Measurements from ENCODE around the gene USP53.
"Not testable (repeated sequence)": the region's sequence is repeated elsewhere in the genome, so short reads cannot be mapped to it uniquely, and the experiment has no call there.

DNA sequence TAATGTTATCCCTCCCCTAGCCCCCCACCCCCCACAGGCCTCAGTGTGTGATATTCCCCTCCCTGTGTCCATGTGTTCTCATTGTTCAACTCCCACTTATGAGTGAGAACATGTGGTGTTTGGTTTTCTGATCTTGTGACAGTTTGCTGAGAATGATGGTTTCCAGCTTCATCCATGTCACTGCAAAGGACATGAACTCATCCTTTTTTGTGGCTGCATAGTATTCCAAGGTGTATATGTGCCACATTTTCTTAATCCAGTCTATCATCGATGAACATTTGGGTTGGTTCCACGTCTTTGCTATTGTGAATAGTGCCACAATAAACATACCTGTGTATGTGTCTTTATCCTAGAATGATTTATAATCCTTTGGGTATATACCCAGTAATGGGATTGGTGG, 38.5 kb downstream of the USP53 start:
- TF ChIP-seq, protein P1, sequence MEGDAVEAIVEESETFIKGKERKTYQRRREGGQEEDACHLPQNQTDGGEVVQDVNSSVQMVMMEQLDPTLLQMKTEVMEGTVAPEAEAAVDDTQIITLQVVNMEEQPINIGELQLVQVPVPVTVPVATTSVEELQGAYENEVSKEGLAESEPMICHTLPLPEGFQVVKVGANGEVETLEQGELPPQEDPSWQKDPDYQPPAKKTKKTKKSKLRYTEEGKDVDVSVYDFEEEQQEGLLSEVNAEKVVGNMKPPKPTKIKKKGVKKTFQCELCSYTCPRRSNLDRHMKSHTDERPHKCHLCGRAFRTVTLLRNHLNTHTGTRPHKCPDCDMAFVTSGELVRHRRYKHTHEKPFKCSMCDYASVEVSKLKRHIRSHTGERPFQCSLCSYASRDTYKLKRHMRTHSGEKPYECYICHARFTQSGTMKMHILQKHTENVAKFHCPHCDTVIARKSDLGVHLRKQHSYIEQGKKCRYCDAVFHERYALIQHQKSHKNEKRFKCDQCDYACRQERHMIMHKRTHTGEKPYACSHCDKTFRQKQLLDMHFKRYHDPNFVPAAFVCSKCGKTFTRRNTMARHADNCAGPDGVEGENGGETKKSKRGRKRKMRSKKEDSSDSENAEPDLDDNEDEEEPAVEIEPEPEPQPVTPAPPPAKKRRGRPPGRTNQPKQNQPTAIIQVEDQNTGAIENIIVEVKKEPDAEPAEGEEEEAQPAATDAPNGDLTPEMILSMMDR (IDR thresholded peaks at IDR 0.05; ENCODE audit: poor library complexity) = not testable (repeated sequence)
- not testable (repeated sequence) for TF ChIP-seq EZH2phosphoT487 (IDR thresholded peaks at IDR 0.05; ENCODE audit: low read depth, severe bottlenecking, unreplicated experiment)

Data from hepatocyte (in vitro differentiated cells).